NCI-H526 treated with DMSO at 0.1 percent for 48 hours (cell line): Measurements from ENCODE around the gene DAB2IP.
"Not testable (repeated sequence)": the region's sequence is repeated elsewhere in the genome, so short reads cannot be mapped to it uniquely, and the experiment has no call there.

Experiments used
- DNase-seq: peaks from one replicate; lab custom pipeline; 2025; lab: John Stamatoyannopoulos, UW

The DAB2IP gene

DNA sequence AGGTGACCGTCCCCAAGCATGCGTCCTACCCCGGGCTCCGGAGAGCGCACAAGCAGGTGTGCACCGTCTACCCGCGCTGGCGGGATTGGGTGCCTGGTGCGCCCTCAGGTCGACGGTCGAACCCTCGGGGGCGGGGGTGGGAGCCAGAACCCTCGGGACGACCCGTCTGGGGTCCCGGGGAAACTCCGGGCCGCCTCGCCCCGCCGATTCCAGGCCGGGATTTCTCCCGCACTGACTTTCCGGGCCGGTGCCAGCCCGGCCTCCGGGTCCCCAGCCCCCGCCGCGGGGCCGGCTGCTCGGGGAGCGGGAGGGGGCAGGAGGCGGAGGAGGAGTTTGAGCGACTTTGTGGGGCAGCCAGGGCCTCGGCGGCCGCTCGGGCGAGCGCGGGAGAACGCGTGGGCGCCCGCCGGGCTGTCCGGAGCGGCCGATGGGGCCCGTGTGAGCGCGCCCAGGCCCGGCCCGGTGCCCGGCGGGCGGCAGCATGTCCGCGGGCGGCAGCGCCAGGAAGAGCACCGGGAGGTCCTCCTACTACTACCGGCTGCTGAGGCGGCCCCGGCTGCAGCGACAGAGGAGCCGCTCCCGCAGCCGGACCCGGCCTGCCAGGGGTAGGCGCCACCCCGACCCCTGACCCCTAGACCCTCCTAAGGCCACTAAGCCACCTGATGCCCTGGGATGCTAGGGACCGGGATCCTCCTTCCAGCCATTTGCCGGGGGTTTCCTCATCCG is at the start of gene DAB2IP:
Gene DAB2IP, plus strand, starts transcription at position 340 of the 726 bp plus-strand sequence. Its CDS starts 142 bp downstream, at position 482.
- DNase-seq = peak; percentile 38

DNA sequence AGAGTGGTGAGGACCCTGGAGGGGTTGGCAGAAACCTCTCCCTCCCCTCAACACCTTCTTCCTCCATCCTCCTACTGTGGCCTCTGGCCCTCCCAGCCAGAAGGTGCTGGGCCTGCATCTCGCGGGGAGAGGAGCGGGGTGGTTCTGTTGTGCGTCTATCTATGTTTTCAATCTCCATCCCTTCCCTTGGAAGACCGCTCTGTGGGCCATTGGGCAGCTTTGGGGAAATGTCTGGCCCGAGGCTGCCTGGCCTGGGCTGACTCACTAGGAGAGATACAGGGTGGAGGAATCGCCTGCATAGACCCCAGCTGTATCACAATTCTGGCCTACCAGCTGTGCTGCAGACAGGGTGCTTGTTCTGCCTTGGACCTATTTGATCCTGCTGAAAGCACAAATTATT is 48.4 kb upstream of the DAB2IP start:
- no peak for DNase-seq

DNA sequence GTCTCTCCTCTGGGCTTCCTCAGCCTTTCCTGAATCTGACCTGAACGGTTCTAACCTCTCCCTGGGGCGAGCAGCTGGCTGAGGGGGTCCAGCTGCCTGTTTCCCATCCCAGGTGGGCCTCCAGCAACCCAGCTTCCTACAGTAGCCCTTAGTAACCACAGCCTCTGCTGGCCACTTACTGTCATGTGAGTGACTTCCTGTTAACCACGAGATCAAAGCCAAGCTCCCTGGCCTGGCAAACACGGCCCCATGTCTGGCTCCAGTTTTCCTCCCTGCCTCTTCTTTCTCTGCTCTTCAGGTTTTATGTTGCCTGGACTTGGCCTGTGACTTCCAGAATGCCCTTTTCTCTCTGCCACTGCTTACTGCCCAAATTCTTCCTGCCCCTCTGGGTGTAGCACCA is 47.2 kb upstream of the DAB2IP start:
- no peak for DNase-seq

DNA sequence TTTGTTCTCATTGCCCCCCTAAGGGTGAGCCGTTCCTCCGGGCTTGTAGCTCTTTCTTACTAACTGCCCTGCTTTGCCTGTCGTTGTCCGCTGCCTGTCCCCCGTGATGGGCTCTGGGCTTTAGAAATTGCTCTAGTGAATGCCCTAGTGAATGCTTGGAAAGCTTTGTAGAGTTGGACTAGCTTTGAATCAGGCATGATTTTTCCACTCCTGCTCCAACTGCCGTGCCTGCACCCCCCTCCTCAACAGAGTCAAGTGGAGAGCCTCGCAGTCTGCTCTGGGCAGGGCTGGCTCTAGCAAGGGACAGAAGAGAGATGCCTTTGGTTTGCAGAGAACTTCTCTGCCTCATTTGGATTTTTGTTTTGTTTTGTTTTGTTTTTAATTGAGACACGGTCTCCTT is 46.8 kb upstream of the DAB2IP start:
- DNase-seq = no peak

DNA sequence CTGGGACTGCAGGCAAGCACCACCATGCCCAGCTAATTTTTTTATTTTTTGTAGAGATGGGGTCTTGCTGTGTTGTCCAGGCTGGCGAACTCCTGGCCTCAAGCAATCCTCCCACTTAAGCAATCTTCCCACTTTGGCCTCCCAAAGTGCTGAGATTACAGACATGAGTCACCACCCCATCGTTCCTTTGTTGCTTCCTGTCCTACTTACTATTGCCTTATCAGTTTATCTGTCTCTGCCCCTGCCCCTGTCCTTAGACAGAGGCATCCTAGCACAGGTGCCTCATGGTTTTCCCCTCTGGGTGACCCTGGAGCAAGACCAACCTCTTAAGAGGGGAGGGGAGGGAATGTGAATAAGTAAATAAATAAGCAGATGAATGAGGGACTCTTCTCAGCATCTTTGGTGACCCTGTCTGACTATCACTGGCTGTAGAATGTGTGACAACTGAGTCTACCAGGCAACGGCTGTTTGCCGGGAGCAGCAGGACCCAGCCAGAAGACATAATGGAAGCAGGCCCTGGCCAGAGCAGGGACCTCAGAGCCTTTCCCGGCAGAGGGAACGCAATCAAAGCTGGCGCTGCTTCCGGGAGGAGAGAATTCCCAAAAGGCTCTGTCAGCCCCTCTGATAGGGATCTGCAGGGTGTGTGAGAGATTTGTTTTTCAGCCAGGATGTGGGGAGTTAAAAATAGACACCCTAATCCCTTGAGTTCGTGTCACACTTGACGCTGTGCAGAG is 43.8 kb upstream of the DAB2IP start:
- DNase-seq = no peak

DNA sequence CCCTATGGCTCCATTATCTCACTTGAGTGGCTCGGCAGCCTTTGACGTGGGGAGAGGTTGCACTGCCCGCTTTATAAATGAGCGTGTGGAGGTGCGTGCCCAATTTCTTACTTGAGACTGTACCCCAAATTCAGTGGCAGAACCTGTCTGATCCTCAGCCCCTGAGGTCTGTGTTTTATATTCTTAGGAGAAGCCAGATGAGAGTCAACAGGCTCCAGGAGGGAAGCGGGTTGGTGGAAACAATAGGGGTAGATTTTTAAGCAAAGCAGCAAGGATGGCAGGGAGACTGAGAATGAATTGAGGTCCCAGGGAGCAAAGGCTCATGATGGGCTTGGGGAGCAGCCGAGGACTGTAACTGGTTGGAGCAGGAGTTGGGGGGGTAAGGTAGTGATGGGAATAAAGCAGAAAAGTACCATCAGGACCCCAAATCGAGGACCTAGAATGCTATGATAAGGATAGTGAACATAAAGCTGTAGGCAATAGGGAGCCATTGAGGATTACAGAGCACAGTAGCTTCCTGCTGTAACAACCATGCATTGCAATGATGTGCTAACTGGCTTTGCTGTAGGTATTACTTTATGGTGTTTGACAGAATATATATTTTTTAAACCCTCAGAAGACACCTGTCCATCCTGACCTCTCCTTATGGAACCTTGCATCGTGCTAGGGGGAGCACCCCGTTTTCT is 43.1 kb upstream of the DAB2IP start:
- no peak for DNase-seq

DNA sequence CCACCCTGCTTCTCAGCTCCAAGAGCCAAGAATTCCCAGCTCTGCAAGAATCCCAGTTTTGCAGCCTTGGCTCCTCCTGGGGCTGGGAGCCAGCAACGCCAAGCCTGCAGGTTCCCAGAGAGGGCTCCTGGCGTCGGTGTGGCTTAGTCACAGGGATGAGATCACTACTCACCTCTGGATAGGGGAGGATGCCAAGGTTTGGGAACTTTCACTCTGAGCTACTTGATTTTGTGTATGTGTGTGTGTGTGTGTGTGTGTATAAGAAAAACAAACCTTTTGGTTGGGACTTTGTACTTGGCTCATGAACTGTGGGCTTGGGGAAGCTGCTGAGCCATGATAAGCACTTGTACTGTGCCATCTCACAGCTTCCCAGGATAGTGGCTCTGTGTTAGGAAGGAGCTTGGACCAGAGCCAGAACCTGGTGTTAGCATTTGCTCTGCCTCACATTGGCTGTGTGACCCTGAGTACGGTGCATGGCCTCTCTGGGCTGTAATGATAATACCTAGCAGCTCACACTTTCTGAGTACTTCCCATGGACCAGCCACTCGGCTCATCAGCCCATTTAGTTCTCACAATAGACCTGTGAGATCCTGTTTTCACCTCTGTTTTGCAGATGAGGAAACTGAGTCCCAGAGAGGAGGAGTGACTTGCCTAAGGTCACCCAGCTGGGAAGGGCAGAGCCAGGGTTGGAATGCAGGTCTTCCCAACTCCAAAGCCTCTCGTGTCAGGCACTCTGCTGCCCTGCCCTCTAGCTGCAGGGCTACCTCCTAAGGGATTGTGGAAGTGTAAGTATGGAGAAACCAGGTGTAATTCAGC is 41.4 kb upstream of the DAB2IP start:
- DNase-seq = no peak

DNA sequence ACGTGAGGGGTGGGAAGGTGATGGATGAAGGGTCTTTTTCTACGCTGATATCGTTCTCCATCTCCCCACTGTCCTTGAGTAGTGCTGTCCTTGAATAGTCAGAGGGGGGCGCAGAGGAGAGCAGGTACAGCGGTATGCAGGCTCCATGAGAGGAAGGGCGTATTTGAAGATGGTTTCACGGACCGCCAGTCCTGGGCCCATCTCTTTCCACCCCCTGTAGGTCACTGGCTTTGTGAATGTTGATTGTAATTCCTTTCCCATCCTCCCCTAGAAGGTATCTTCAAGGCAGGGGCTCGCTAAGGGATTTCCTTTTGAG is 40.8 kb upstream of the DAB2IP start:
- DNase-seq = no peak

DNA sequence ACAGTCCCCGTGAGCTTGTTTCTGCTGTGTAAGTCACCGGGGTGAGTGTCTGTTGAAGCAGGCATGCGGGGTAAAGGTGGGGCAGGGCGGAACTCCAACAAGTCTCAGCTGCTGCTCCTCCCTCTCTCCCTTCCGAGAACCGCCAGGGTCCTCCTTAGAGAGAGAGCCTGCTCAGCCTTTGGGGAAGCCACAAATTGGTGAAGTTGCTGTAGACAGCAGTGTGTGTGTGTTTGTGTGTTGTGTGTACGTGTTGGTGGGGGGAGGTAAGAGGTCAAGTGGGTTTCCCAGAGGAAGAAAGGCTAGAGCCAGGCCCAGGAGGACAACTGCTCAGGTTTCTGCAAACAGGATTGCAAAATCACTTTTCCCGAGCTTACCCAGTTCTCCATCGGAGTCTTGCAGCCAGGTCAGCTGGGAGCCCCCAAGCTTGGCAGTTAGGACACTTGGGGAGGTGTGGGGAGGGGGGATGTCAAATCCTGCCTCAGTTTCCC is 38.9 kb upstream of the DAB2IP start:
- DNase-seq = no peak

DNA sequence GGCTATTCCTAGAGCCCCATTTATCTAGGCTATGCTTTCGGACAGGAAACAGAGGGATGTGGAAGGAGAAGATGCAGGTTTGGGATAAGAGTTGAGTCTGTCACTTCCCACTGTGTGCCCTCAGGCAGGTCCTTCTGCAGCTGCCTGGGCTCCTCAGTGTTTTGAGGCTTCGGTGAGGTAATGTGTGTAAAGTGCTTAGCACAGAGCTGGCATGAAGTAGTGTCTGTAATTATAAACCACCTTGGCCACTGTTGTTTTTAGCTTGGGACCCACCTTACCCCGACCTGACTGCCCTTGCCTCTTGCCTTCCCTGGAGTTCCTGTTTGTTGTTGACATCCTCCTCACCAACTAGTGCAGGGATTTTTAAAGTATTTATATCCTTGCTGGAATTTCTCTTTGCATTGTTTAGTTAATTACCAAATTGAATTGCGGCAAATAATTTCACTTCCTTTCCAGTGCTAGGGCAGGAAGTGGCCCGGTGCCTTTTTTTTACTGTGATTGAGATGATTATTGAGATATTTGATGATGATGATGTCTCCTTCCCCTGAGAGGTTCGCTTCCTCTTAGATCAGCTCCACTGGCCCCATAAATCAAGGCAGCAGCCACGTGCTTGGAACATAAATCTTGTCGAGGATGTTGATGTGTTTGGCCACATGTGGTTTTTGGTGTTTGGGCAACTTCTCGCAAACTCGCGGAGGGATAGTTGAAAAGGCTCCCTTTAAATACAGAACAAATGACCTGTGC is 38.3 kb upstream of the DAB2IP start:
- DNase-seq = no peak

DNA sequence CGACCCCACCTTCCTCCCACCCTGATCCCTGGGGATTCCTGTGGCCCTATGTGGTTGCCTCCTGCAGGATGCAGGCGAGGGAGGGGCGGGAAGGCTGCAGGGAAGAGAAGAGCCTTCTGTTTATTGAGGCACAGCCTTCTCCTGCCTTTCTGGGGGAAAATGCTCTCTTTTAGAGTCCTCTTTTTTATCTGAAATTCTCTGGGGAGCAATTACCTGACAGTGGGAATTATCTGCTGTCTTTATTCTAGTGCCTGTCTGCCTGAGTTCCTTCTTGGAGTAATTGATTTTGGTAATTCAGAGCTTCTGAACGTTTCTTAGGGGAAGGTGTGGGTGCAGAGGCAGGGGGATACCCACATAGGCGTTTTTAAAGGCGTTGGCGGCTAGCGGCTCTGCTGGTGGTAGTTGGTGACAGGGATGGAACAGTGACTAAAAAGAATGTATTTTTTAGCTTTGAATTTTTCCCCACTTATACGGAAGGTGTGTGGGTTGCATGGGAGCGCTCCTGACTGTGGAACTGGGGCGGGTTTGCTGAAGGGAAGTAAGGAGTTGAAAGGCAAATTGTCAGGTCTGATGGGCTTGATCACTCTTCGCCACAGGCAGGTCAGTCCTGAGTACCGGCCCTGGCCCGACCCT is 35.2 kb upstream of the DAB2IP start:
- no peak for DNase-seq

DNA sequence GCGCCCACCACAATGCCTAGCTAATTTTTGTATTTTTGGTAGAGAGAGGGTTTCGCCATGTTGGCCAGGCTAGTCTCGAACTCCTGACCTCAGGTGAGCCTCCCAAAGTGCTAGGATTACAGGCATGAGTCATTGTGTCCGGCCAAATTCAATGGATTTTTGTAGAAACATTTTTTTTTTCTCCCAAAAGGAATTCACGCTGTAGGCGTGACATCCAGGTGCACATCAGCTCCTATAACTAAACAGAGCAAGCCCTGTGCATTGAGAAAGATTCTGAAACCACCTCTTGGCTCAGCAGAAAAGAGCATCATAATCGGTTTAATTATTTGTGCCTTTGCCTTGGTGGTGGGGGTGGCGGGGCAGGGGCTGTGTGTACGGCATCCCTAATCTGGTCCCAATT is 32.9 kb upstream of the DAB2IP start:
- DNase-seq = no peak

DNA sequence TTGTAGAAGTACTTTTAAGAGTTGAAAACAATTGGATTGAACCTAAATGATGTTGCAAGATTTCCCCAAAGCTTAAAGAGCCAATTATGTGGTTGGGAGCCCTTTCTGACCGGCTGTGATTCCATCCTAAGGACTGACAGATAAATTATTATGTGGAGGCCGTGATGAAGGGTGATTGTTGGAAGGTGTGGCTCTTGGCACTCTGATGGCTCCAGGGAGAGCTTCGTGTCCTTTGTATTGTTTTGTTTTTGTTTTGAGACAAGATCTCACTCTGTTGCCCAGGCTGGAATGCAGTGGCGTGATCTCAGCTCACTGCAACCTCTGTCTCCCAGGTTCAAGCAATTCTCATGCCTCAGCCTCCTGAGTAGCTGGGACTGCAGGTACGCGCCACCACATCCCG is 32.5 kb upstream of the DAB2IP start:
- not testable (repeated sequence) for DNase-seq

DNA sequence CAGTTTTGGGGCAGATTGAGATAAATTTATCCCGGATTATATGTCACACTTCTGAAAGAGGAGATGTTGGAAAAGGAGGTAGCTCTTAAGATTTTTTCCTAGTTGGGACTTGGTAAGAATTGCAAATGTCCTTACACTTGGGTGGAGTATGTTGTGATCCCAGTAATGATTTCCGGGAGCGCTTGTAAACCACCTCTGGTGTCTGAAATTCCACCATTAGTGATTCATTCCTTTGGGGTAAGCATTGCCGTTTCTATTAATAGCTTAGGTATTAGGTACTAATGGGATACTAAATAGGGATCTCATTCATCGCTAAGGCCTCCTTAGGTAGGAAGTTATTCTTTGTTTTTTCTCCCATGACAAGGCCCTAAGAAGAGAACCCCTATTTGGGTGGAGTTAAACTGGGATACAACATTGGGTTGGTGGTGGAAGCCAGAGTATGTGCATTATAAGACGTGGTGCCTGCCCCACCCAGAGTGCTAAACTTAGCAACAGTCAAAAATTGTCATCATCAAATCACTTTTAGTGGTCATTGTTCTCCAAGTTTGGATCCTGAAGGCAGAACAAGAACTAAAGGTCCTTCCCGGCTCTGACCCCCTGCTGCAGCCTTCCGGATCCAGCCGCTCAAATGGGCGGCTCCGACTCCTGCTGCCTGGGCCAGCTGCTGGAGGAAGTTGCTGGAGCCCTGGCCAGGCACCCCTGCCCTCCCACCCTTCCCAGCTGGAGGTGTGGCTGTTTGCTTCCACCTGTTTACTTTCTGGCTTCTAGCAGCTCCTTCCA is 31.7 kb upstream of the DAB2IP start:
- DNase-seq = no peak

DNA sequence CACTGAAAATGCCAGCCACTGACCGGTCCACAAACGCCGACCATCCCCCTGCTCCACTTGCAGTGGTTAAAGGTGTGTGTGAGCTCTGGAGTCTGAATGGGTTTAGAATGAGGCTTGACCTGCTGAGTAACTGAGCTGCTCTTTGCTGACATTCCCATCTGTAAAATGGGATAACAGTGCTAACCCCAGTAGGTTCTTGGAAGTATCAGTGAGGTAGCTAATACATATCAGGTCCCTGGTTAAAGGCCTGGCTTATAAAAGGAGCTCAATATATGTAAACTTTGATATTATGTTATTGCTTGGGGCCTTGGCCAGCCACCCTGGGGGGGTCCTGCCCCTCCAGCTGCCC is 31.1 kb upstream of the DAB2IP start:
- no peak for DNase-seq

DNA sequence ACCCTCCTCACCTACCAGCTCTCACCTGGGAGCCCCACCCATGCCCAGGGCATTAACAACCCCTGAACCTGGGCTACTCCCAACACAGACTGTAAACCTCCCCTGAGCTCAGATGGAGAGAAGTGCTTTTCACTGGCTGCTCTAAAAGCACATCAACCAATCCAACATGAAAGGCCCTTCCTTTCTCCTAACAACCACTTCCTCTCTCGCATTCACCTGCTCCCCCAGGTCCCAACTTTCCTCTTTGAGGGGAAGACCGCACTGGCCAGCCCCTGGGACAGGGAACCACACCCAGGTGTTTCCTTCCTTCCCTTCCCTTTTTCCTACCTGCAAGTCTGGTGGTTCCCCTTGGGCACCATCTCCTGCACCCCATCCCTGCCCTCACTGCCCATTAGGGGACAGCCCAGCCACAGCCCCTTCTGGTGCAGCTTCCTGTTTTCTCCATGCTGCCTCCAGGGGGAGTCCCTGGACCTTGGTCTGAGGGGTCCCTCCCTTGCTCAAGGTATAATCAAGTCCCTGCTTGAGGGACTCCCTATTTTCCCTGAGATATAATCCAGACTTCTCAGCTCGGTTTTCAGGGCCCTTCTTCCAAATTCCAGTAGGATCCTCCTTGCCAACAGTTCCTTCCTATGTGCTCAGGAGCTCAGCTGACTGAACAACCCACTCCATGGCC is 30.5 kb upstream of the DAB2IP start:
- no peak for DNase-seq

DNA sequence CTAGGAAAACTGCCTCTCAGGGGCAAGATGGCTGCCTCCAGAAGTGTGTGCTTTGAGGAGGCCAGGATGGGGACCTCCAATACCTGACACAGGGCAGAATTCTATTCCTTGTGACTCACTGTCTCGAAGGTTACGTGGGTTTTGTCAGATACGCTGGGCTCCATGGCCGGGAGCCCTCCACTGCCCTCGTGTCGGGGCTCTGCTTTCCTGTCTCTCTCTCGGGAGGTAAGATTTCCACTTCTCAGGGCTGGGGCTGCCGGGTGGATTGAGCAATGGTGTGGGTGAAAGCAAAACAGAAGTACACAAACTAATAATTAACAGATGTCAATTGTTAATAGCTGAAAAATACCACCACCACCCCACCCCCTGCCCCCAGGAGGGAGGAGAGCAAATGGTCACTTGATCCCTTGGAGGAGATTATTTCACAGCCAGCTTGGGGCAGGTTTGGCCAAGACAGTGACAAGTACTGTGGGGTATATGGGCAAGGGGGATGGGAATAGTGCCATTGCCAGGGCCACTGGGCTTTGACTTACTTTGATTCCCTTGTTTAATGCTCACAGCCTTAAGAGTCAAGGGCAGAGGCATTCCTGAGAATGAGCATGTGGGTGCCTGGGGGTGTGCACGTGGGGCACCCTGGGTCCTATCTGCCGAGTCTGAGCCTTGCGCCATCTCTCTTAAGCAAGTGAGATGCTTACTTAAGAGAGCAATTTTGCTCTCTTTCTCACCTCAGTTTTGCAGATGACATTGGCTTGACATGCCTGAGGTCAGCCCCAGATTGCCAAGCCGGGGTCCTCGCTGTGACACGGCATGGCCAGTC is 28.8 kb upstream of the DAB2IP start:
- DNase-seq = no peak

DNA sequence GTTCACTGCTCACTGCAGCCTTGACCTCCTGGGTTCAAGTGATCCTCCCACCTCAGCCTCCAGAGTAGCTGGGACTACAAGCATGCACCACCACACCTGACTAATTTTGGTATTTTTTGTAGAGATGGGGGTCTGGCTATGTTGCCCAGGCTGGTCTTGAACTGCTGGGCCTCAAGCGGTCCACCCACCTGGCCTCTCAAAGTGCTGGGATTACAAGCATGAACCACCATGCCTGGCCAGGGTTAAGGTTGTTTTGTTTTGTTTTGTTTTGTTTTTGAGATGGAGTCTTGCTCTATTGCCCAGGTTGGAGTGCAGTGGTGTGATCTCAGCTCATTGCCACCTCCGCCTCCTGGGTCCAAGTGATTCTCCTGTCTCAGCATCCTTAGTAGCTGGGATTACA is 28.0 kb upstream of the DAB2IP start:
- not testable (repeated sequence) for DNase-seq

DNA sequence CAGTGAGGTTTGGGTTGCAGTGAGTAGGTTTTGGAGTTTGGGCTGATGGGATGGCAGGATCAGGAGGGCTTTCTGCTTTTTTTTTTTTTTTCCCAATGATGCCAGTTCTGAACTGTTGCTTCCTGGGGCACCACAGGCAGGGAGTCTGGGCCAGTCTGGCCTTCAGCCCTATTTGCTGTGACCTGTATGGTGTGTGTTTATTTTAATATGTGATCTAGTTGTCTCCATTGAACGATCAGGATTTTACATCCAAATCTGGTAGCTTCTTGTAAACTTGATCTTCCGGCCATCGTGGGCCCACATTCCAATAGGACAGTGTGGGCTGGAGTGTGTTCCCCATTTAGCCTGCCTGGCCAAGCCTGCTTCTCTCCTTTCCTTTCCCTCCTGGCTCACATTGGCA is 25.8 kb upstream of the DAB2IP start:
- DNase-seq = no peak
